Loucy (cell line): ENCODE data around the gene ZFAND3.

Source experiments
- H2AFZ ChIP-seq: fragments of 200-600 bp; sonication (generic); 2 replicates; pipeline ENCODE4 v1.6.0; 2016; ENCODE audit warnings: antibody characterized with exemption, mild to moderate bottlenecking, low read length, moderate library complexity
- H3F3A ChIP-seq: fragments of 200-600 bp; 2 replicates; pipeline ENCODE4 v1.6.0; 2016; ENCODE audit warnings: antibody characterized with exemption, low read depth, mild to moderate bottlenecking
- H3K27me3 ChIP-seq: fragments of 200-600 bp; sonication (generic); 2 replicates; pipeline ENCODE4 v1.6.1; 2014; ENCODE audit warnings: low read length, mild to moderate bottlenecking; ENCODE audit not compliant: insufficient read depth, poor library complexity, severe bottlenecking
- H3K36me3 ChIP-seq: fragments of 200-600 bp; sonication (generic); 2 replicates; pipeline ENCODE4 v1.6.1; 2016; ENCODE audit warnings: low read length; ENCODE audit not compliant: insufficient read depth
- H3K4me1 ChIP-seq: fragments of 200-600 bp; sonication (generic); 2 replicates; pipeline ENCODE4 v1.5.1; 2014; ENCODE audit warnings: low read length, mild to moderate bottlenecking; ENCODE audit not compliant: insufficient read depth, poor library complexity, severe bottlenecking
- H3K4me2 ChIP-seq: fragments of 200-600 bp; sonication (generic); 2 replicates; pipeline ENCODE4 v1.6.0; 2014; ENCODE audit warnings: antibody characterized with exemption, low read length, low read depth, mild to moderate bottlenecking; ENCODE audit not compliant: poor library complexity, severe bottlenecking
- H3K4me3 ChIP-seq: fragments of 200-600 bp; sonication (generic); 2 replicates; pipeline ENCODE4 v1.5.1; 2014; ENCODE audit warnings: low read length, mild to moderate bottlenecking, mixed read lengths; ENCODE audit not compliant: poor library complexity, severe bottlenecking
- H3K79me2 ChIP-seq: fragments of 200-600 bp; sonication (generic); 2 replicates; pipeline ENCODE4 v1.6.1; 2014; ENCODE audit warnings: low read length; ENCODE audit not compliant: insufficient read depth
- H3K9ac ChIP-seq: fragments of 200-600 bp; sonication (generic); 2 replicates; pipeline ENCODE4 v1.6.0; 2014; ENCODE audit warnings: mild to moderate bottlenecking, low read depth, low read length, moderate library complexity; ENCODE audit not compliant: poor library complexity, severe bottlenecking
- H3K9me2 ChIP-seq: fragments of 200-600 bp; sonication (generic); replicated peaks from 2 replicates; pipeline ENCODE4 v1.6.1; 2016; ENCODE audit warnings: low read depth, low read length, mixed read lengths
- H3K9me3 ChIP-seq: fragments of 200-600 bp; sonication (generic); 2 replicates; pipeline ENCODE4 v1.6.1; 2014; ENCODE audit warnings: mild to moderate bottlenecking, antibody characterized with exemption, low read length, low read depth; ENCODE audit not compliant: insufficient read depth
- H4K20me1 ChIP-seq: fragments of 200-600 bp; sonication (generic); 2 replicates; pipeline ENCODE4 v1.6.0; 2014; ENCODE audit warnings: antibody characterized with exemption, low read length, mild to moderate bottlenecking; ENCODE audit not compliant: insufficient read depth, poor library complexity, severe bottlenecking
- EZH2phosphoT487 ChIP-seq: fragments of 200-600 bp; IDR thresholded peaks from 2 replicates; pipeline ENCODE4 v1.6.1; 2018; ENCODE audit warnings: antibody characterized with exemption, mild to moderate bottlenecking, moderate library complexity, borderline replicate concordance
- TF ChIP-seq, protein P1 (sequence below): fragments of 200-600 bp; sonication (generic); conservative IDR thresholded peaks from 2 replicates; pipeline ENCODE4 v1.5.1; 2014; ENCODE audit warnings: mild to moderate bottlenecking, antibody characterized with exemption, low read length

The ZFAND3 gene

DNA sequence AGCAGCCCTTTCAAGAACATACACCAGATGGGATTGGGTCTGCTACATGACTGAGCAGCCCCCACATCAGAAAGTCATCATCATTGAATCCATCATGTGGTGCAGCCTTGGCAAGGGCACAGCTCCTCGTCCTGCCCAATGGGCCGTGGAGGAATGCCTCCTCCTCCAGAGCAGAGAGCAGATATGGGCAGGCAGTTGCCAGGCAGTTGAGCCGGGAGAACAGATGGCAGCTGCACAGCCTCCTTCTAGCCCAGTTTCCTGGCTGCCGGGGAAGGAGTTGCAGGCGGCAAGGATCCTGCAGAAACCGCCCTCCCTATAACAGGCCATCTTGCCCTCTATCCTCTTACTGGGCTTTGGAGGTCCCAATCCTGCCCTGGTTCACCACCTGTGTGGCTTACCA lies 11.9 kb upstream of the ZFAND3 start:
- Histone ChIP-seq H2AFZ (no peak overlapping the region), H3K27me3 (no peaks in the 10 kb centered on the region), H3K9me2 (no peaks in the 10 kb centered on the region), H3K9me3 (no peaks in the 10 kb centered on the region), H3K79me2 (no peaks in the 10 kb centered on the region), H3K4me3 (no peak overlapping the region), H3K9ac (no peak overlapping the region), H3F3A (no peaks in the 10 kb centered on the region), H4K20me1 (no peaks in the 10 kb centered on the region), H3K4me2 (no peak overlapping the region), H3K4me1 (no peaks in the 10 kb centered on the region), H3K36me3 (no peaks in the 10 kb centered on the region)
- TF ChIP-seq, protein P1, sequence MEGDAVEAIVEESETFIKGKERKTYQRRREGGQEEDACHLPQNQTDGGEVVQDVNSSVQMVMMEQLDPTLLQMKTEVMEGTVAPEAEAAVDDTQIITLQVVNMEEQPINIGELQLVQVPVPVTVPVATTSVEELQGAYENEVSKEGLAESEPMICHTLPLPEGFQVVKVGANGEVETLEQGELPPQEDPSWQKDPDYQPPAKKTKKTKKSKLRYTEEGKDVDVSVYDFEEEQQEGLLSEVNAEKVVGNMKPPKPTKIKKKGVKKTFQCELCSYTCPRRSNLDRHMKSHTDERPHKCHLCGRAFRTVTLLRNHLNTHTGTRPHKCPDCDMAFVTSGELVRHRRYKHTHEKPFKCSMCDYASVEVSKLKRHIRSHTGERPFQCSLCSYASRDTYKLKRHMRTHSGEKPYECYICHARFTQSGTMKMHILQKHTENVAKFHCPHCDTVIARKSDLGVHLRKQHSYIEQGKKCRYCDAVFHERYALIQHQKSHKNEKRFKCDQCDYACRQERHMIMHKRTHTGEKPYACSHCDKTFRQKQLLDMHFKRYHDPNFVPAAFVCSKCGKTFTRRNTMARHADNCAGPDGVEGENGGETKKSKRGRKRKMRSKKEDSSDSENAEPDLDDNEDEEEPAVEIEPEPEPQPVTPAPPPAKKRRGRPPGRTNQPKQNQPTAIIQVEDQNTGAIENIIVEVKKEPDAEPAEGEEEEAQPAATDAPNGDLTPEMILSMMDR = no peak
- no peak for TF ChIP-seq EZH2phosphoT487

DNA sequence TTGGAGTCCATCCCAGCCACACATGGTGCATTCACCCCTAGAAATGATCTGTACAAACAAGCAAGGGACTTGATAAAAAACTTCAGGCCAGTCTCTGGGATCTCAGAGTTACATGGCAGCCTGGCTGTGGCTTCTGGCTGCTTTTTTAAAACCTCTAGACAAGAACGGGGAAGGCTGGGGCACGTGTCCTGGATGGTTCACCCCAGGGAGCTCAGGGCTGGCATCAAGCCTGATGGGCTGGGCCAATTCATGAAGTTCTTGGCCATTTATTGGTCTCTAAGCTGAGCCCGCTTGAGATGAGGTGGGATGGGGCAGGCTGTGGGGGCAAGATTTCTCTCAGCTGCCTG lies 10.4 kb upstream of the ZFAND3 start:
- no peak overlapping the region for H2AFZ ChIP-seq
- no peaks in the 10 kb centered on the region for H3K4me1 ChIP-seq
- H4K20me1 ChIP-seq = no peaks in the 10 kb centered on the region
- no peaks in the 10 kb centered on the region for H3K9me3 ChIP-seq
- no peaks in the 10 kb centered on the region for H3K36me3 ChIP-seq
- TF ChIP-seq, protein P1 = no peak
- TF ChIP-seq EZH2phosphoT487 = no peak
- no peak overlapping the region for H3K4me3 ChIP-seq
- no peaks in the 10 kb centered on the region for H3K79me2 ChIP-seq
- no peak overlapping the region for H3K4me2 ChIP-seq
- no peaks in the 10 kb centered on the region for H3F3A ChIP-seq
- H3K27me3 ChIP-seq = no peaks in the 10 kb centered on the region
- H3K9ac ChIP-seq = no peak overlapping the region
- H3K9me2 ChIP-seq = no peaks in the 10 kb centered on the region

DNA sequence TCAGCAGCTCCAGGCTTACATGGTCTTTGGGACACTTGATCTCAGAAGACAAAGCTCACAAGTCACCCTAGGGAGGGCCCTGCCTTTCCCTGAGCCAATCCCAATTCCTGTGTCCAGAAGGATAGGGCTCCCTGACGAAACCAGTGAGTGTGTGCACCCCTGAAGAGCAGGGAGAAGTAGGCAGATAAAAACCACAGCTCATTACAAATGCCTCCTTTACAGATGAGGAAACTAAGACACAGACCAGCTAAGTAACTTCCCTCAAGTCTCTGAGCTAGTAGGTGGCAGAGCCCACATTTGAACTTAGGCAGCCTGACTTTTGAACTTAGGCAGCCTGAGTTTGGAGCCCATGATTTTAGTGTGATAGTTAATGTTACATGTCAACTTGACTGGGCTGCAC lies 6.7 kb upstream of the ZFAND3 start:
- Histone ChIP-seq H3K9me2 (no peaks in the 10 kb centered on the region), H3K4me2 (no peak overlapping the region), H3K27me3 (no peaks in the 10 kb centered on the region), H3K9me3 (no peaks in the 10 kb centered on the region), H3K9ac (no peak overlapping the region), H3K79me2 (peaks cover 5% of the 10 kb centered on the region), H2AFZ (no peak overlapping the region), H3F3A (no peaks in the 10 kb centered on the region), H3K4me1 (peaks cover 10% of the 10 kb centered on the region), H4K20me1 (no peaks in the 10 kb centered on the region), H3K36me3 (no peaks in the 10 kb centered on the region), H3K4me3 (no peak overlapping the region)
- TF ChIP-seq, protein P1 = no peak
- TF ChIP-seq EZH2phosphoT487 = no peak
